Measurements from ENCODE around the gene CELF1. TPM values are rescaled to one million over a fixed set of nuclear protein-coding genes. Genes with fewer than 3 reads are reported as not detected.

The CELF1 gene
- 115 and 140 TPM in 2 replicates for total RNA-seq

DNA sequence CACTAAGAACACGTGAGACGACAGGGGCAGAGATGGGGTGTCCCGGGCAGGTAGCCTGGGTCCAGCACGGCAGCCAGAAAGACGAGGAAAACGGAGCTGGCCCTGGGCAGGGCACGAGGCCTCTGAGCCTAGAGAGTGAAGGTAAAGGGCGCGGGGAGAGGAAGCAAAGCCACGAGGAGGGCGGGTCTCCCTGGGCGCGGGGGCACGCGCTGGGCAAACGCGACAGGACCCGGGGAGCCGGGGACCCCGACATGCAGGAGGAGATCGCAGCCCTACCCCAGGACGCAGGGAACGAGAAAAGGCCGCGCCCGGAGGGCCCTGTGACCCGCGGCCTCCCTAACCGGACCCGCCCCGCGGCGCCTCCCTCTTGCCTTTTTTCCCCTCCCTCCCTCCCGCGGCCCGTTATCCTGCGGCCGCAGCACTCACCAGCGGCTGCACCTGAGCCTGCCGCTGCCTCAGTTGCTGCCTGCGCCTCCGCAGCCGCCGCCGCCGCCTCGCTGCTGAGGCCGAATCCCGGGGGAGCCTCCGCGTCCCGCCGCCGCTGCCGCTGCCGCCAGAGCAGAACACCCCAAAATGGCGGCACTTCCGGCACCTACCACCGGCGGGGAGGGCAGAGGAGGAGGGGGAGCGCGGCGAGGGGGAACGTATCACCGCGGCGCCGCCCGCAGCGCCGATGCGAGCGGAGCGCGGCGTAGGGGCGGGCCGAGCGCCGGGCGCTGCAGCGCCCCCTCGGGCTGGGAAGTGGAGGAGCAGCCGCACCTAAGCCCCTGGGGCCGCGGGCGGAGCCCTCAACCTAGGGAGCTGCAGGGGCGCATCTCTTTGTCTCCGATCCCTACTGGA lies at the start of gene CELF1:
Gene CELF1 (minus strand): TSS at position 567 of the 840 bp plus-strand sequence. CDS start 53,609 bp downstream, outside the sequence.

DNA sequence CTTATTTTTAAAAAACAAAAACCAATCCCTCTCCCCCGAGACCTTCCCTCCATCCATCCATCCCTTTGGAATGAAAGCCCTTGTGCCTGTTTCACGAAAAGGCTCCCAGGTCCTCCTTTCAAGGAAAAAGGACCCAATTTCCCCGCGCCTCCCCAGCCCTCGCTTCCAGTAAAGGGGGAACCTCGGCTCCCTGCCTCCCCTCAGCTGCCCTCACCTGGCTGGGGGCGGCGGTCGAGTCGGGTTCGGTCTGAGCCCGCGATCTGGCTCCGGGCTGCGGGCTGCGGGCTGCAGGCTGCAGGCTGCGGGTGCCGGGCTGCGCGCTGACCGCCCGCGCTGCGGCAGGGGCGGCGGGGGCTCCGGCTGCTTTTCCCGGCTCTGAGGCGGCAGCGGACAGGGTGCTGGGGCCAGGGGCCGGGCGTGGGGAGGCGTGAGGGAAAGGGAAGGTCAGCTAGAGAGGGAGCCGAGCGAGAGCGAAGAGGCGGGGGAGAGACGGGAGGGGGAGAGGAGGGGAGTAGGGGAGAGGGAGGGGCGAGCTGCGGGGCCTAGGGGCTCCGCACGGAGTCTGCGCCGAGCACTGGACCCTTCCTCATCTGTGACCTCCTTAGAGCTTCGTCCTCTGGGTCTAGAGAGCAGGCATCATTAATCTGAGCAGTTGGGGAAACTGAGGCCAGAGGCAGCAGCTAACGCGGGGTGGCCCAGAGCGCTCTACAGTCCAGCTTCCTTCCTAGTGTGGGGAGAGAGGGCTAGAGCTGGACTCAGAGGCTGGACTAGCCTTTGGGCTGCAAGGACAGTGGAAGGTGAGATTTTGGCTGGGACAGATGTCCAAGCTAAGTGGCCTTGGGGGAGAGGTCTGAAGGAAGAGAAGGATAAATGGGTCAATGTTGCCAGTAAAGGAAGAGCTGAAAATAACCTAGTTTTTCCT lies 41.3 kb upstream of the CELF1 start, which contains the start of gene C1QTNF4:
Gene C1QTNF4 (minus strand): TSS at position 478 of the 922 bp plus-strand sequence. CDS start 3,601 bp downstream, outside the sequence.

DNA sequence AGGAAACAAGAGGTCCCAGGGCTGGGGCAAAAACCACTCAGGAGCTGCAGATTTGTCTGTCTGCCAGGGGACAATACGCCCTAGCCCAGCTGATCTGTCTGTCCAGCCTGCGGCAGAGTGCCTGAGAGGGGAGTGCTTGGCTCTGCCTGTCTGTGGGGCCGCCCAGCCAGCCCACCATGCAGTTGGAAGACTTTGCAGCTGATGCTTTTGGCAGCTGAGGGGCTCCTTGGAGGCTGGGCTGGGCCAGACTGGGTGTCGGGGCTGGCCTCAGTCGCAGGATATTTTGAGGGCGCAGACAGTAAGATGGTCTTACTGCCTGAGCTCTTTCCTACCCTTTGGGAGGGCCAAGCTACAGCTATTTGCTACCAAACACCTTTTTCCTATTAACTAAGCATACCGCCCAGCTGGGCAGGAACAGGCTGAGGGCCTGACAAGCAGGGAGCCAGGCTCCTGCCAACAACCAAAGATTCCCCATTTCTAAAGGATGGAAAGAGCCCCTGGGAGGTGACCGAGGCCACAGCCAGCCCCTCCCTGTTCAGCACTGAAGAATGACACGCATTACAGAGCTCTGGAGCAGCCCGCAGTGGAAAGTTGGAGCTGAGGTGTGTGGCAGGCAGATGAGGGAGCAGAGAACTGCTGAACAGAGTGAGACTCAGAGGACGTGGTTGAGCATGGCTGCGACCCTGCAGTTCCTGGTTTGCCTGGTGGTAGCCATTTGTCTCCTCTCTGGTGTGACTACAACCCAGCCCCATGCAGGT lies 33.3 kb upstream of the CELF1 start, which contains the start of gene FAM180B:
Gene FAM180B (plus strand): TSS at position 581 of the 758 bp plus-strand sequence. CDS start 91 bp downstream, at position 672.

DNA sequence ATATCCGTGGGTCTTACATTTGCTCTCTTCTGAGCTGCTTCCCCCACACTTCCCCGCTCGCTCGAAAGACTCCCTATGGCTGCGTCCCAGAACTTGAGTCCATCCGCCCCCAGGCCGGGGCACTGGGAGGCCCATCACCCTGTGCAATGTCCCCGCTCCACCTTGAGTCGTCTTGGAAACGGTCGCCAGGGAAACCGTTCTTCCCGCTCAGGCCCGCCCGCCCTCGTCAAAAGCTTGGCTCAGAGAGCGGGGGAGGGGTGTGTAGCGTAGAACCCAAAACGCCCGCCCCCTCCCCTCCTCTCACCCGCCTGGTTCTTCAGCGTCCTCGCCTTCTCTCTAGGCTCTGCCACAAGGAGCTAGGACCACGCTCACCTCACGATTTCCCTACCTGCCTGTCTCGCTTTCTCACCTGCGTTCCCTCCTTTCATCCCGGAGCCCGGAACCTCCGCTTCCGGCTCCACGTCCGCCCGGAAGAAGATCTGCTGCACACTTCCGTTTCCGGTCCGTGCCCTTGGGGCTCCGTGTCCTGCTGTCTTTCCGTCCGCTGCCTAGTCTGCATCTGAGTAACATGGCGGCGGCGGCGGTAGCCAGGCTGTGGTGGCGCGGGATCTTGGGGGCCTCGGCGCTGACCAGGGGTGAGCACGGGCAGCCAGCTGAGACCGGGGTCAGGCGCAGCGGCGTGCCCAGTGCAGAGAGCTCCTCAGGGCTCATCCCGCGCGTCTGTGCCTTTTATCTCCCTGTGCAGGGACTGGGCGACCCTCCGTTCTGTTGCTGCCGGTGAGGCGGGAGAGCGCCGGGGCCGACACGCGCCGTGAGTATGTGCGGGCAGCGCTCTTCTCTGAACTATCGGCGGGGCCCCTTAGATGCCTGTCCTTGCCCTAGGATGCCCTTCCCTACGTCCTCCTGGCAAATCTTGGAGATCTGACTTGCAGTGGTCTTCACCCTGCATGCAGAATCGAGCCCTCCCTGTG lies 25.9 kb upstream of the CELF1 start, which contains the start of the genes KBTBD4 and NDUFS3:
Gene KBTBD4 (minus strand): TSS at position 447 of the 971 bp plus-strand sequence. CDS start 19 bp downstream, at position 428.
Gene NDUFS3 (plus strand): TSS at position 551 of the 971 bp plus-strand sequence. CDS start 18 bp downstream, at position 569.

DNA sequence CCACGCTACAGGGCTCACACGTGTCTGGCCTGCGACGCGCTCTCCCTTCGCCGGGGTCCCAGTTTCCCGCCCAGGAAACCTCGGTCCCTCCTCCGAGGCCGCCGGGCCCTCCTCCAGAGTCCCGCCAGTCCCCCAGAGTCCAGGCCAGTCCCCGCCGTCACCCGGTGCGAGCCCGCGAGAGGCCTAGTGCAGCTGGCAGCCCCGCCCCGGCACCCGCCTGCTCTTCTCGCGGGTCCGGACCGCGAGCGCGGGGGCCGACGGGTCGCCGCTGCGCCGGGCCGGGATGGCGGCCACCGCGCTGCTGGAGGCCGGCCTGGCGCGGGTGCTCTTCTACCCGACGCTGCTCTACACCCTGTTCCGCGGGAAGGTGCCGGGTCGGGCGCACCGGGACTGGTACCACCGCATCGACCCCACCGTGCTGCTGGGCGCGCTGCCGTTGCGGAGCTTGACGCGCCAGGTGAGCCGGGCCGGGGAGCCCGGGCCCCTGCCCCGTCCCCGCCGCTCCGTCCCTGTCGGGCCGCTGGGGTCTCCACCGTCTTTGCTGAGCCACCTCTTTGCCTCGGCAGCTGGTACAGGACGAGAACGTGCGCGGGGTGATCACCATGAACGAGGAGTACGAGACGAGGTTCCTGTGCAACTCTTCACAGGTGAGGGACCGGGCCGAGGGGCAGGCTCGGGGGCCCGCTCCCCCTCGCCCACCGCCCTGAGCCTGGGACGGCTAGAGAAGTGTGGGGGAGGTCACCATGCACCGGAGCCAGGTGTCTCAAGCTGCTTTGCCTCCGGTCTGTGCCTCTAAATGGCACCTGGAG lies 12.6 kb upstream of the CELF1 start, which contains the start of gene PTPMT1:
Gene PTPMT1 (plus strand): TSS at position 260 of the 809 bp plus-strand sequence. CDS start 24 bp downstream, at position 284.

GRCh38 chr11:47448566-47449427 lies 104.1 kb downstream of the CELF1 start, which contains the start of gene RAPSN:
Gene RAPSN (minus strand): TSS chr11:47449136. CDS start chr11:47448964, 172 bp downstream.

GRCh38 chr11:47426062-47426956 lies 126.6 kb downstream of the CELF1 start, which contains the start of gene PSMC3:
Gene PSMC3 (minus strand): TSS chr11:47426439. CDS start chr11:47426279, 160 bp downstream.

Small RNAs within 50 kb of the gene (small RNA-seq; reads per million reads assigned to genes)
- gene RN7SL652P, result not detected
- gene RNU5E-10P, result not detected

Other genes starting within 250 kb of the CELF1 start
- gene MYBPC3, start 200.4 kb downstream of the CELF1 start, total RNA-seq, result not detected in 2 replicates
- gene SPI1, start 174.6 kb downstream of the CELF1 start, total RNA-seq, result not detected in 2 replicates
- 128 and 132 TPM in 2 replicates for gene SLC39A13, start 144.5 kb downstream of the CELF1 start, total RNA-seq
- 92.8 and 122 TPM in 2 replicates for gene PSMC3, start 126.7 kb downstream of the CELF1 start, total RNA-seq
- 0.32 TPM in 1 of 2 replicates, not detected in the other for gene RAPSN, start 104.0 kb downstream of the CELF1 start, total RNA-seq
- 51.0 and 62.1 TPM in 2 replicates for gene PTPMT1, start 12.5 kb upstream of the CELF1 start, total RNA-seq
- 34.2 and 34.7 TPM in 2 replicates for gene KBTBD4, start 25.8 kb upstream of the CELF1 start, total RNA-seq
- 49.5 and 53.2 TPM in 2 replicates for gene NDUFS3, start 25.9 kb upstream of the CELF1 start, total RNA-seq
- 0.24 TPM in 1 of 2 replicates, not detected in the other for gene FAM180B, start 33.5 kb upstream of the CELF1 start, total RNA-seq
- gene C1QTNF4, start 41.3 kb upstream of the CELF1 start, total RNA-seq, result 0.12 and 0.49 TPM in 2 replicates
- 57.0 and 59.1 TPM in 2 replicates for gene MTCH2, start 89.4 kb upstream of the CELF1 start, total RNA-seq
- 0.49 and 1.3 TPM in 2 replicates for gene AGBL2, start 162.2 kb upstream of the CELF1 start, total RNA-seq
- gene FNBP4, start 214.2 kb upstream of the CELF1 start, total RNA-seq, result 73.1 and 131 TPM in 2 replicates

All from hair follicle dermal papilla cell (primary cell).